NT2/D1 (cell line): Measurements from ENCODE around the gene ONECUT3.

Experiments used
- DNase-seq: peaks from one replicate; pipeline ENCODE4 v3.0.0-alpha.2; 2011; ENCODE audit warnings: low read depth, low spot score
- H3K27me3 ChIP-seq: 2 replicates; pipeline ENCODE4 v1.6.0; 2011; ENCODE audit warnings: mild to moderate bottlenecking; ENCODE audit not compliant: insufficient read length, insufficient read depth
- H3K36me3 ChIP-seq: 2 replicates; pipeline ENCODE4 v1.6.1; 2011; ENCODE audit warnings: mild to moderate bottlenecking, low read length, mixed read lengths; ENCODE audit not compliant: insufficient read depth, insufficient read length
- H3K4me1 ChIP-seq: 2 replicates; pipeline ENCODE4 v1.5.1; 2011; ENCODE audit not compliant: insufficient read depth, insufficient read length
- H3K4me3 ChIP-seq: 2 replicates; pipeline ENCODE4 v1.5.1; 2011; ENCODE audit warnings: low read depth; ENCODE audit not compliant: insufficient read length
- H3K9ac ChIP-seq: 2 replicates; pipeline ENCODE4 v1.6.0; 2011; ENCODE audit warnings: low read depth; ENCODE audit not compliant: insufficient read length
- H3K9me3 ChIP-seq: 2 replicates; pipeline ENCODE4 v1.5.1; 2011; ENCODE audit warnings: mild to moderate bottlenecking, low read length; ENCODE audit not compliant: insufficient read depth
- SUZ12 ChIP-seq: IDR thresholded peaks from 2 replicates; pipeline ENCODE4 v1.6.1; 2011; ENCODE audit not compliant: insufficient read length, insufficient read depth; ENCODE audit errors: extremely low read depth
- YY1 ChIP-seq: IDR thresholded peaks from 2 replicates; pipeline ENCODE4 v1.6.1; 2011; ENCODE audit not compliant: insufficient read length, insufficient read depth
- ZNF274 ChIP-seq: IDR thresholded peaks from 2 replicates; pipeline ENCODE4 v1.6.1; 2011; ENCODE audit warnings: mild to moderate bottlenecking, low read depth, low read length

Gene ONECUT3

GRCh38 chr19:1728816-1729567 lies 24.3 kb upstream of the ONECUT3 start:
- H3K36me3 ChIP-seq, result no peaks in the 10 kb centered on the region
- H3K4me3 ChIP-seq, result no peak overlapping the region
- peaks cover 27% of the 10 kb centered on the region for H3K27me3 ChIP-seq
- TF ChIP-seq YY1, result no peak
- no peak for TF ChIP-seq ZNF274
- TF ChIP-seq SUZ12, result no peak
- peaks cover 3% of the 10 kb centered on the region for H3K4me1 ChIP-seq
- no peak for DNase-seq
- no peaks in the 10 kb centered on the region for H3K9me3 ChIP-seq
- H3K9ac ChIP-seq, result peak overlapping the region; percentile 17

- Histone ChIP-seq H3K9ac (no peak overlapping the region), H3K27me3 (peaks cover 32% of the 10 kb centered on the region), H3K36me3 (no peaks in the 10 kb centered on the region), H3K4me3 (no peak overlapping the region), H3K9me3 (no peaks in the 10 kb centered on the region), H3K4me1 (peaks cover 6% of the 10 kb centered on the region)
- DNase-seq, result no peak
- TF ChIP-seq SUZ12, result no peak
- no peak for TF ChIP-seq YY1
- no peak for TF ChIP-seq ZNF274
Observed at GRCh38 chr19:1729568-1729925, 23.8 kb upstream of the ONECUT3 start.

GRCh38 chr19:1730157-1730556 lies 23.1 kb upstream of the ONECUT3 start:
- no peak for TF ChIP-seq ZNF274
- no peak for TF ChIP-seq YY1
- no peak for TF ChIP-seq SUZ12
- H3K9me3 ChIP-seq, result no peaks in the 10 kb centered on the region
- peaks cover 8% of the 10 kb centered on the region for H3K4me1 ChIP-seq
- H3K27me3 ChIP-seq, result peaks cover 32% of the 10 kb centered on the region
- DNase-seq, result no peak
- no peaks in the 10 kb centered on the region for H3K36me3 ChIP-seq
- H3K9ac ChIP-seq, result no peak overlapping the region
- no peak overlapping the region for H3K4me3 ChIP-seq

GRCh38 chr19:1734321-1734966 lies 18.9 kb upstream of the ONECUT3 start:
- Histone ChIP-seq H3K36me3 (no peaks in the 10 kb centered on the region), H3K27me3 (peaks cover 17% of the 10 kb centered on the region), H3K9me3 (no peaks in the 10 kb centered on the region), H3K4me1 (peaks cover 5% of the 10 kb centered on the region), H3K4me3 (no peak overlapping the region), H3K9ac (no peak overlapping the region)
- no peak for DNase-seq
- TF ChIP-seq SUZ12 (no peak), YY1 (no peak), ZNF274 (no peak)

- no peaks in the 10 kb centered on the region for H3K9me3 ChIP-seq
- DNase-seq, result no peak
- H3K4me3 ChIP-seq, result no peak overlapping the region
- no peaks in the 10 kb centered on the region for H3K36me3 ChIP-seq
- peaks cover 5% of the 10 kb centered on the region for H3K4me1 ChIP-seq
- TF ChIP-seq YY1, result no peak
- no peak for TF ChIP-seq SUZ12
- no peak for TF ChIP-seq ZNF274
- H3K9ac ChIP-seq, result no peak overlapping the region
- H3K27me3 ChIP-seq, result peaks cover 18% of the 10 kb centered on the region
Observed at GRCh38 chr19:1736280-1736679, 17.0 kb upstream of the ONECUT3 start.

- DNase-seq, result no peak
- no peak for TF ChIP-seq YY1
- H3K27me3 ChIP-seq, result peaks cover 18% of the 10 kb centered on the region
- no peaks in the 10 kb centered on the region for H3K36me3 ChIP-seq
- H3K9ac ChIP-seq, result no peak overlapping the region
- H3K4me1 ChIP-seq, result peaks cover 5% of the 10 kb centered on the region
- no peak overlapping the region for H3K4me3 ChIP-seq
- H3K9me3 ChIP-seq, result no peaks in the 10 kb centered on the region
Observed at GRCh38 chr19:1736927-1737326, 16.4 kb upstream of the ONECUT3 start.

GRCh38 chr19:1739960-1740629 lies 13.2 kb upstream of the ONECUT3 start:
- Histone ChIP-seq H3K9me3 (no peaks in the 10 kb centered on the region), H3K36me3 (no peaks in the 10 kb centered on the region), H3K27me3 (peaks cover 7% of the 10 kb centered on the region), H3K9ac (no peak overlapping the region), H3K4me3 (no peak overlapping the region), H3K4me1 (peaks cover 10% of the 10 kb centered on the region)
- no peak for TF ChIP-seq ZNF274
- no peak for TF ChIP-seq SUZ12
- no peak for TF ChIP-seq YY1
- DNase-seq, result no peak
